HG03432 (cell line): ENCODE data around the gene HNRNPL.
"Not testable (repeated sequence)": the region's sequence is repeated elsewhere in the genome, so short reads cannot be mapped to it uniquely, and the experiment has no call there.

ENCODE experiments used
- ATAC-seq: cut with Tn5 transposase; IDR thresholded peaks from one replicate; pipeline ENCODE4 v1.9.1; 2021; ENCODE audit warnings: mild to moderate bottlenecking, moderate library complexity; ENCODE audit not compliant: unreplicated experiment

Gene HNRNPL

GRCh38 chr19:38849860-38850435, at the start of gene HNRNPL:
Gene HNRNPL (minus strand): TSS chr19:38849986. CDS start chr19:38849966, 20 bp downstream.
- ATAC-seq: peak; percentile 51

GRCh38 chr19:38898788-38899446, 49.1 kb upstream of the HNRNPL start:
- no peak for ATAC-seq

GRCh38 chr19:38894968-38895367, 45.2 kb upstream of the HNRNPL start:
- no peak for ATAC-seq

- ATAC-seq: no peak
Measured at GRCh38 chr19:38893341-38893771, 43.6 kb upstream of the HNRNPL start.

GRCh38 chr19:38892841-38893240, 43.1 kb upstream of the HNRNPL start:
- no peak for ATAC-seq

GRCh38 chr19:38891771-38892170, 42.0 kb upstream of the HNRNPL start:
- no peak for ATAC-seq

- ATAC-seq: no peak
Measured at GRCh38 chr19:38890686-38891085, 40.9 kb upstream of the HNRNPL start.

GRCh38 chr19:38889803-38890202, 40.0 kb upstream of the HNRNPL start:
- ATAC-seq: no peak

- no peak for ATAC-seq
Measured at GRCh38 chr19:38888876-38889275, 39.1 kb upstream of the HNRNPL start.

- ATAC-seq: not testable (repeated sequence)
Measured at GRCh38 chr19:38884691-38885090, 34.9 kb upstream of the HNRNPL start.

- ATAC-seq: no peak
Measured at GRCh38 chr19:38883286-38883685, 33.5 kb upstream of the HNRNPL start.

- ATAC-seq: no peak
Measured at GRCh38 chr19:38880882-38881609, 31.3 kb upstream of the HNRNPL start.

- no peak for ATAC-seq
Measured at GRCh38 chr19:38880076-38880881, 30.5 kb upstream of the HNRNPL start.

- no peak for ATAC-seq
Measured at GRCh38 chr19:38879400-38879751, 29.6 kb upstream of the HNRNPL start.

GRCh38 chr19:38878575-38879399, 29.0 kb upstream of the HNRNPL start:
- no peak for ATAC-seq

GRCh38 chr19:38877781-38878574, 28.2 kb upstream of the HNRNPL start, which contains the start of gene RINL:
Gene RINL (minus strand): TSS chr19:38878275. CDS start chr19:38876742, 1,533 bp downstream.
- peak; percentile 64 for ATAC-seq

GRCh38 chr19:38875656-38876395, 26.0 kb upstream of the HNRNPL start:
- ATAC-seq: no peak

- ATAC-seq: not testable (repeated sequence)
Measured at GRCh38 chr19:38873400-38873799, 23.6 kb upstream of the HNRNPL start.

GRCh38 chr19:38870612-38871011, 20.8 kb upstream of the HNRNPL start:
- no peak for ATAC-seq
